ENCODE measurements around the gene SLC6A18.

SLC6A18 gene

DNA sequence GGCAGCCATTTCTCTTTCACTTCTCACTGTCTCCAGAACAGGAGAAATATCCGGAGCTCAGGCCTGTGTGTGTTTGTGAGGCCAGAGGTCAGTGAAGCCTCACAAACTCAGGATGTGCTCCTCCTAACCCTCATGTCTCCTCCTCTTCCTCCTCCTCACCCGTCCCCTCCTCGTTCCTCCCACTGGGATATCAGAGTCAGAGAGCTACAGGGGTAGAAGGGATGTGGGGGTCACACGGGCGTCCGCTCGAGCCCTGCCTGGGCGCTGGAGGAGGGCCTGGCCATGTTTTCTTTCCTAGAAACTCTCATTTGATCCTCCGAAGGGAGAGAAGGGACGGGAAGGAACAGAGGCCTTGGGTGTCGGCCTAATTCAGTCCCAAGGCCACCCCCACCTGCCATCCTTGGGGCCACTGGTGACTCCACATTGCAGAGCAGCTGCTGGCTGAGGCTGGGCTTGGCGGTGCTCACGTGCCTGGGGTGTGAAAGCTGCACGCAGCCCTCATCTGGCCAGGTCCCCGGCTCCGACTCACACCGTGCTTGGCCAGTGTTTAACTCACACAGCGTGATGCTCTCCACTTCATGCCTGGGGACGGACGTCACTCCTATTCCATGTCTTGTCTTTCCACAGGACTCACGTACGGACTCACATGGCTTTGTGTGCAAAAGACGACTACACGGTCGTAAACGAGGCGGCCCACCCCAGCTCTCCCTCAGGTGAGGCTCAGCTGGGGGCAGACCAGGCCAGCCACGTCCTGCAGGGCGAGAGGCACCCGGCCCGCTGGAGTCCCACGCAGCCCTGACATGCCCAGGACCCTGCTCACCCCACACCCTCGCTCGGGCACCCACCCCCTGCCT is 46.4 kb upstream of the SLC6A18 start:
- H3K27ac ChIP-seq, result no peak overlapping the region

DNA sequence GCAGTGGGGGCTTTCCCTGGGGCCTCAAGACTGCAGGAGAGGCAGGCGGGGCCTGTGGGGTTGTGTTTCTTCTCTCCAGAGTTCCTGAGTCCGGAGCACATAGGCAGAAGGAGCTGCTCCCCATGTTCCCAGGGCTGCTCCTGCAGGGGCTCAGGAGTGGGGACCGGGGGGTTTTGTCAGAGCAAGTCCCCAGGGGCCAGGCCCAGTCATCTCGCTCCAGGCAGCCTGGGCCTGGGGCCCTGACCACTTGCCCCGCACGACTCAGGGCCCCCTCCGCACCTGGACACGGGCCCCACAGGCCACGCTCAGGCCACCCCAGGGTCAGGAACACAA is 45.8 kb upstream of the SLC6A18 start:
- Histone ChIP-seq H3K9ac (no peak overlapping the region), H3K27ac (no peak overlapping the region), H3K4me3 (ENCODE audit: low read depth, low read length) (no peak overlapping the region), H3K79me2 (no peaks in the 10 kb centered on the region), H3K9me3 (ENCODE audit: control insufficient read depth, low read length) (no peaks in the 10 kb centered on the region), H2AFZ (no peak overlapping the region), H3K27me3 (ENCODE audit: control insufficient read depth, insufficient read depth, low read length) (no peaks in the 10 kb centered on the region), H3K36me3 (ENCODE audit: control insufficient read depth, insufficient read depth, low read length) (no peaks in the 10 kb centered on the region), H3K4me2 (ENCODE audit: low read length) (no peak overlapping the region), H3K4me1 (peaks cover 12% of the 10 kb centered on the region)
- TF ChIP-seq, protein P1, sequence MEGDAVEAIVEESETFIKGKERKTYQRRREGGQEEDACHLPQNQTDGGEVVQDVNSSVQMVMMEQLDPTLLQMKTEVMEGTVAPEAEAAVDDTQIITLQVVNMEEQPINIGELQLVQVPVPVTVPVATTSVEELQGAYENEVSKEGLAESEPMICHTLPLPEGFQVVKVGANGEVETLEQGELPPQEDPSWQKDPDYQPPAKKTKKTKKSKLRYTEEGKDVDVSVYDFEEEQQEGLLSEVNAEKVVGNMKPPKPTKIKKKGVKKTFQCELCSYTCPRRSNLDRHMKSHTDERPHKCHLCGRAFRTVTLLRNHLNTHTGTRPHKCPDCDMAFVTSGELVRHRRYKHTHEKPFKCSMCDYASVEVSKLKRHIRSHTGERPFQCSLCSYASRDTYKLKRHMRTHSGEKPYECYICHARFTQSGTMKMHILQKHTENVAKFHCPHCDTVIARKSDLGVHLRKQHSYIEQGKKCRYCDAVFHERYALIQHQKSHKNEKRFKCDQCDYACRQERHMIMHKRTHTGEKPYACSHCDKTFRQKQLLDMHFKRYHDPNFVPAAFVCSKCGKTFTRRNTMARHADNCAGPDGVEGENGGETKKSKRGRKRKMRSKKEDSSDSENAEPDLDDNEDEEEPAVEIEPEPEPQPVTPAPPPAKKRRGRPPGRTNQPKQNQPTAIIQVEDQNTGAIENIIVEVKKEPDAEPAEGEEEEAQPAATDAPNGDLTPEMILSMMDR (IDR thresholded peaks at IDR 0.05), result no peak

More for the DNA sequence above, 46.4 kb upstream of the SLC6A18 start:
- no peaks in the 10 kb centered on the region for H3K36me3 ChIP-seq (ENCODE audit: control insufficient read depth, insufficient read depth, low read length)
- H3K4me1 ChIP-seq, result peaks cover 10% of the 10 kb centered on the region
- no peaks in the 10 kb centered on the region for H3K79me2 ChIP-seq
- no peak overlapping the region for H2AFZ ChIP-seq
- no peak overlapping the region for H3K9ac ChIP-seq
- H3K4me3 ChIP-seq (ENCODE audit: low read depth, low read length), result no peak overlapping the region
- H3K4me2 ChIP-seq (ENCODE audit: low read length), result no peak overlapping the region
- no peaks in the 10 kb centered on the region for H3K9me3 ChIP-seq (ENCODE audit: control insufficient read depth, low read length)
- TF ChIP-seq, protein P1 (IDR thresholded peaks at IDR 0.05), result no peak
- H3K27me3 ChIP-seq (ENCODE audit: control insufficient read depth, insufficient read depth, low read length), result no peaks in the 10 kb centered on the region

DNA sequence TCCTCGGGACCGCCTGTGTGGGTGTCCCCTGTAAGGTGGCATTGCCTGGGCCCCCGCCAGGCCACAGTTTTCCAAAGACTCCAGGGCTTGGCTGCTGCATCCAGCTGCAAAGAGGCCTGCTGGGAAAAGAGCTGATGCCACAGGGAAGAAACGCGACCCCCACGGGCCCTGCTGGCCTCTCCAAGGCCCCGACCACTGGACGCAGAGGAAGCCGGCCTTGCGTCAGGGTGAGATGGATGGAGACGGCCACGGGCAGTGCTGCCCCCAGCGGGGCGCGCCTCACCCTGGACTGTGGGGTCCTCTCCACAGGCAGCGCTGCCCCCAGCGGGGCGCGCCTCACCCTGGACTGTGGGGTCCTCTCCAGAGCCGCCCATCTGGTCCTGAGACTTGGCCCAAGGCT is 45.1 kb upstream of the SLC6A18 start:
- no peak overlapping the region for H3K27ac ChIP-seq
- TF ChIP-seq, protein P1 (IDR thresholded peaks at IDR 0.05), result no peak

DNA sequence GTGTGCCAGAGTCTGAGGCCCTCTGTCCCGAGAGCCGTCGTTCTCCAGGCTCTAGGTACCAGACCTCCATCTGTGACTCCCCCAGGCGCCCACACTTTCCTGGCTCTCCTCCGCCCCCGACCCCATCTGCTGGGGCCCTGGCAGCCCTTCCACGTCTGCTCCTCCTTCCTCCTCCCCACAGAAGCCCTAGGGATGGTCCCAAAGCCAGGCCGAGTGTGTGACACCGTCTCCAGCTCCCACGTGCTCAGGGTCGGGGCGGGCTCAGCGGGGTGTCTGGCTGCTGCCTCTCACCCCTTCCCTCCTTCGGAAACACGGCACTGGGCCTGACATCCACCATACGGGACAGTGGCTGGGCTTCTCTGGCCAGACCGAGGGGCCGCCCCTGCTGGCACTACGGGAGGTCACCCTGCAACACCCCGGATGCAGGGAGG is 44.3 kb upstream of the SLC6A18 start:
- H3K4me1 ChIP-seq, result peaks cover 20% of the 10 kb centered on the region
- H3K9ac ChIP-seq, result no peak overlapping the region
- H3K79me2 ChIP-seq, result no peaks in the 10 kb centered on the region
- no peak overlapping the region for H3K4me3 ChIP-seq (ENCODE audit: low read depth, low read length)
- no peaks in the 10 kb centered on the region for H3K27me3 ChIP-seq (ENCODE audit: control insufficient read depth, insufficient read depth, low read length)
- H2AFZ ChIP-seq, result no peak overlapping the region
- TF ChIP-seq, protein P1 (IDR thresholded peaks at IDR 0.05), result no peak
- no peaks in the 10 kb centered on the region for H3K36me3 ChIP-seq (ENCODE audit: control insufficient read depth, insufficient read depth, low read length)
- H3K9me3 ChIP-seq (ENCODE audit: control insufficient read depth, low read length), result no peaks in the 10 kb centered on the region
- no peak overlapping the region for H3K27ac ChIP-seq
- H3K4me2 ChIP-seq (ENCODE audit: low read length), result no peak overlapping the region

More for the DNA sequence above, 45.1 kb upstream of the SLC6A18 start:
- no peaks in the 10 kb centered on the region for H3K36me3 ChIP-seq (ENCODE audit: control insufficient read depth, insufficient read depth, low read length)
- peaks cover 12% of the 10 kb centered on the region for H3K4me1 ChIP-seq
- no peaks in the 10 kb centered on the region for H3K9me3 ChIP-seq (ENCODE audit: control insufficient read depth, low read length)
- no peak overlapping the region for H3K4me3 ChIP-seq (ENCODE audit: low read depth, low read length)
- H2AFZ ChIP-seq, result no peak overlapping the region
- H3K79me2 ChIP-seq, result no peaks in the 10 kb centered on the region
- H3K27me3 ChIP-seq (ENCODE audit: control insufficient read depth, insufficient read depth, low read length), result no peaks in the 10 kb centered on the region
- H3K4me2 ChIP-seq (ENCODE audit: low read length), result no peak overlapping the region
- no peak overlapping the region for H3K9ac ChIP-seq
